ENCODE results near the gene GNAQ.
"Not testable (repeated sequence)": the region's sequence is repeated elsewhere in the genome, so short reads cannot be mapped to it uniquely, and the experiment has no call there.

Gene GNAQ

GRCh38 chr9:77726289-77726688, 305.3 kb downstream of the GNAQ start:
- no peak for DNase-seq
- no peak for ATAC-seq
- Mint-ChIP-seq H3K4me3 (peak overlapping the region; percentile 0), H3K4me1 (peaks cover 46% of the 10 kb centered on the region), H3K36me3 (ENCODE audit: low read depth) (peaks cover 23% of the 10 kb centered on the region), H3K27ac (peak overlapping the region; percentile 74), H3K9me3 (peaks cover 3% of the 10 kb centered on the region), H3K27me3 (no peaks in the 10 kb centered on the region)

DNA sequence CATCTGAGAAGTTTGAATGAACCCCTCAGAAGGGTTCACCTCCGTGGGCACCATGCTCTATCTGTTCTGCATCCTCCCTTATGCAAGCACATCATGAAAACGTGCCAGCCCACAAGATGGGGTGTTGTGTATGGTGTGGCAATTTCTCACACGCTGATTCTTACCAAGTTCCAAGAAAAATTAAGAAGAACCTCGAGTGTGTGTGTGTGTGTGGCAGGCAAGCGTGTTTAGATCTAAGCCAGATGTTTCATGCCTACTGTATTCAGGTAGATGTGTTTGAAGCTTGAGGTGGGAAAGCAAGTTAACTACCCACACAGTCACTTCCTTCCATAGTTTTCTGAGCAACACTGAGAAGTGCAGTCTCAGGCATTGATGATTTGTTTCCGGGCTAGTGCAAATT, 305.8 kb downstream of the GNAQ start:
- Mint-ChIP-seq H3K27me3 (no peaks in the 10 kb centered on the region), H3K9me3 (peaks cover 3% of the 10 kb centered on the region), H3K27ac (peak overlapping the region; percentile 74), H3K4me1 (peaks cover 47% of the 10 kb centered on the region), H3K4me3 (peak overlapping the region; percentile 0), H3K36me3 (ENCODE audit: low read depth) (peaks cover 26% of the 10 kb centered on the region)
- DNase-seq (no peak), ATAC-seq (peak; percentile 78)

- Mint-ChIP-seq H3K27me3 (no peaks in the 10 kb centered on the region), H3K27ac (peak overlapping the region; percentile 74), H3K36me3 (ENCODE audit: low read depth) (peaks cover 28% of the 10 kb centered on the region), H3K4me1 (peaks cover 48% of the 10 kb centered on the region), H3K4me3 (no peak overlapping the region), H3K9me3 (peaks cover 3% of the 10 kb centered on the region)
- ATAC-seq (no peak), DNase-seq (no peak)
Measured at GRCh38 chr9:77725046-77725694, 306.4 kb downstream of the GNAQ start.

DNA sequence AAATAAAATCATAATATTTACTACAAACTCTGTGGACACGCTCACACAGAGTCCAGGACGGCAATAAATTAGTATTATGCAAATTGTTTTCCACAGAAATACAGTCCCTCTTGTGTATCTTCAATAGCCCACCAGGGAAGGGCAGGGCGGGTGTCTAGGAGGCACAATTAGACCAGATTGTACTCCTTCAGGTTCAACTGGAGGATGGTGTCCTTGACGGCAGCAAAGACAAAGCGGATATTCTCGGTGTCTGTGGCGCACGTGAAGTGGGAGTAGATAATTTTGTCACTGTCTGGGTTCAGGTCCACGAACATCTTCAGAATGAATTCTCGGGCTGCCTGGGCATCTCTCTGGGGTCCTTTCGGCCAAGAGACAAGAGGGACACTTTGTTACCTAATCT, 310.5 kb downstream of the GNAQ start:
- H3K4me3 Mint-ChIP-seq; ATAC-seq; H3K27ac Mint-ChIP-seq; DNase-seq; H3K36me3 Mint-ChIP-seq (ENCODE audit: low read depth); H3K9me3 Mint-ChIP-seq; H3K27me3 Mint-ChIP-seq: not testable (repeated sequence)
- H3K4me1 Mint-ChIP-seq: peaks cover 45% of the 10 kb centered on the region

DNA sequence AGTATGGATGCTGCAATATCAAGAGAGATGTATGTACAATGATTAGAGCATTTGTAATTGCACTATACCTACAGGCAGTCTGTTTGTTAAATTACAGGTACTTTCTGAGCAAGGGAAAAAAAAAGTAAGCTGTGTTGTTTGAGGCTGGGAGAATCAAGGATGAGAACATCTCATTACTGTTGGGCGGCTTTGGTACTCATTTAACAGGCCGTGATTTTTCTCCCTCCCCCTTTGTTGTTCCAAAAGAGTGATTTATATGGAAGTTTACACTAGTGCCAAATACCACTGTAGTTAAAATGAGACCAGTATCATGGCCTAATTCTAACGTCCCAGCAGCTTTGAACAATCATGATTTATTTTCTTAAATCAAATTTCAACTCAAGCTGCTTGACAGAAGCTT, 312.3 kb downstream of the GNAQ start:
- no peak for DNase-seq
- Mint-ChIP-seq H3K9me3 (no peaks in the 10 kb centered on the region), H3K36me3 (ENCODE audit: low read depth) (peaks cover 5% of the 10 kb centered on the region), H3K4me3 (no peak overlapping the region), H3K27me3 (no peaks in the 10 kb centered on the region), H3K27ac (no peak overlapping the region), H3K4me1 (peaks cover 33% of the 10 kb centered on the region)
- no peak for ATAC-seq

GRCh38 chr9:77718298-77718640, 313.3 kb downstream of the GNAQ start:
- peak; percentile 90 for ATAC-seq
- H3K4me3 Mint-ChIP-seq: peak overlapping the region; percentile 58
- H3K36me3 Mint-ChIP-seq (ENCODE audit: low read depth); H3K9me3 Mint-ChIP-seq; DNase-seq; H3K27me3 Mint-ChIP-seq: not testable (repeated sequence)
- peaks cover 33% of the 10 kb centered on the region for H3K4me1 Mint-ChIP-seq
- H3K27ac Mint-ChIP-seq: peak overlapping the region; percentile 87

- peak overlapping the region; percentile 87 for H3K27ac Mint-ChIP-seq
Measured at GRCh38 chr9:77717608-77718297, 313.9 kb downstream of the GNAQ start.

DNA sequence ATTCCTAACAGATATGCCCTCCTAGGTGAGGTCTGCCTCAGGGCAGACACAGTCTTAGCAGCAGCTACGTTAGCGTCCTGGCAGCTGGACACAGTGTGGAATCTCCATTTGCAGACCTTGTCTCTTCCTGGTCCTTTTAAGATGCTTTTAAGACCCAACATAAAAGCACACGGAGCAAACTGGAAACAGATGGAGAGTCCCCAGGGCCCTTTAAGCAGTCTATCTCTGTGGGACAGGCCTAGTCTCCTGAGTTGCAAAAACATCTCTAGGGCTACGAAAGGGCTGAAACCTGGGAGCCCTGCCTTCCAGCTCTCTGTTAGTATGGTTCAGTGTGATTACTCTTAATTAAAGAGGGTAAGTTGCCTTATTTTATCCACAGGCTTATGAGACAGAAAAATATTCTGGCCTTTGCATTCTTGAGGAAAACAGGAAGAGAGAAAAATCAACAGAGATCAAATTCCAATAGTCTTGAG, 317.5 kb downstream of the GNAQ start:
- H3K4me1 Mint-ChIP-seq: peaks cover 28% of the 10 kb centered on the region
- no peak for ATAC-seq
- H3K27ac Mint-ChIP-seq: no peak overlapping the region
- no peak for DNase-seq
- H3K9me3 Mint-ChIP-seq: peaks cover 13% of the 10 kb centered on the region
- H3K36me3 Mint-ChIP-seq (ENCODE audit: low read depth): peaks cover 3% of the 10 kb centered on the region
- H3K27me3 Mint-ChIP-seq: no peaks in the 10 kb centered on the region
- no peak overlapping the region for H3K4me3 Mint-ChIP-seq

More at GRCh38 chr9:77717608-77718297, 313.9 kb downstream of the GNAQ start:
- Mint-ChIP-seq H3K4me3 (peak overlapping the region; percentile 58), H3K4me1 (peaks cover 33% of the 10 kb centered on the region)
- not testable (repeated sequence) for H3K36me3 Mint-ChIP-seq (ENCODE audit: low read depth); H3K27me3 Mint-ChIP-seq; H3K9me3 Mint-ChIP-seq
- peak; percentile 70 for ATAC-seq
- peak; percentile 9 for DNase-seq

DNA sequence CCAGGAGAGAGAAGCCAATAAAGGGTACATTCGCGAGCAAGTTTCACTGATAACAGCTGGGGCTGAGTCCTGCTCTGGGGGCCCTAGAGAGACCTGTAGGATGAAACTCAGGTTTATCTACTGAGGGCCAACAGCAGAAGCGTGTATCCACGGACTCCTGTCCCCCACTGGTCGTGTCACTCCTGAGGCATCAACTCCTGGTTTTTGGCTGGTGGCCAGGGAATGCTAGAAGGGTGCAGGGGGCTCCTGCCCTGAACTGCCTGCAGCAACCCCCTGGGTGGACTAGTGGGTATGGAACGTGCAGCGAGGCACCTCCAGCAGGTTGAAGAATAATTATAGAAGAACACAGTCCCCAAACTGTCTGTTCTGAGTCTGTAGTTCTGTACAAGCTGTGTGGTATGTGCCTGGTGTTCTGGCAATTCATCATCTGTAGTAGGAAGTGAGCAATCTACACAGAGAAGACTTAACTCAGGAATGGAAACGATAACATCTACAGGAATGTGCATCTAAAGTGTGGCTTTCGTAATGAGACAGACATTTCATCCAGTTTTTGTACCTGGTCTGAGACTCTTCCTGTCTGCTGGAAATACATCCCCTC, 319.0 kb downstream of the GNAQ start:
- H3K9me3 Mint-ChIP-seq: peaks cover 25% of the 10 kb centered on the region
- ATAC-seq: no peak

DNA sequence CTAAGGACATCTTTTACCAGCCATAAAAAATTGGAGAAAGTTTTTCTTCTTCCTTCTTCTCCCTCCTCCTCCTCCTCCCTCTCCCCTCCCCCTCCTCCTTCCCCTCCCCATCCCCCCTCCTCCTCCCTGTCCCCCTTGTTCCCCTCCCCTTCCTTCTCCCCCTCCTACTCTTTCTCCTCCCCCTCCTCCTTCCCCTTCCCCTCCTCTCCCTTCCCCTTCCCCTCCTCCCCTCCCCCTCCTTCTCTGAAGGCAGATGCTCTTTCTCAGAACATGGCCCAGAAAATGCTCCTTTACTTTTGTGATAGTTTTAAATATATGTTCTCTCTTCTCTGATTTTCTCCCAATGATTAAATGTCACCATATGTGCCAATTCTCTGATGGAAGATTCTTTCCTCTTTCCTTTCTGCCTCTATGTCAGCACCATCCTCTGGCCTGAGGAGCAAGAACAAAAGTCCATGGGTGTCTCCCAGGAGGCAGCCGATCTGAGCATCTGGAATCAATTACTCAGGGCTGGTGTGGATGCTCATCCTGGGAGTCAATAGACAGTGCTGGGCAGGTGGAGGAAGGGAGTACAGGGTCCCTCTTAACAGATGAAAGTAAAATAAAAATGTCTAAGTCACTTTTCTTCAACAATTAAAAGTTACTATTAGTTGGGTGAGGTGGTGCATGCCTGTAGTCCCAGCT, 320.5 kb downstream of the GNAQ start:
- Mint-ChIP-seq H3K9me3 (peaks cover 28% of the 10 kb centered on the region), H3K36me3 (ENCODE audit: low read depth) (peaks cover 3% of the 10 kb centered on the region), H3K4me3 (no peak overlapping the region), H3K27ac (no peak overlapping the region), H3K4me1 (peaks cover 3% of the 10 kb centered on the region), H3K27me3 (no peaks in the 10 kb centered on the region)
- no peak for DNase-seq
- no peak for ATAC-seq

More for the DNA sequence above, 319.0 kb downstream of the GNAQ start:
- Mint-ChIP-seq H3K4me3 (no peak overlapping the region), H3K4me1 (peaks cover 15% of the 10 kb centered on the region), H3K36me3 (ENCODE audit: low read depth) (peaks cover 3% of the 10 kb centered on the region), H3K27me3 (no peaks in the 10 kb centered on the region), H3K27ac (peak overlapping the region; percentile 24)
- DNase-seq: no peak

DNA sequence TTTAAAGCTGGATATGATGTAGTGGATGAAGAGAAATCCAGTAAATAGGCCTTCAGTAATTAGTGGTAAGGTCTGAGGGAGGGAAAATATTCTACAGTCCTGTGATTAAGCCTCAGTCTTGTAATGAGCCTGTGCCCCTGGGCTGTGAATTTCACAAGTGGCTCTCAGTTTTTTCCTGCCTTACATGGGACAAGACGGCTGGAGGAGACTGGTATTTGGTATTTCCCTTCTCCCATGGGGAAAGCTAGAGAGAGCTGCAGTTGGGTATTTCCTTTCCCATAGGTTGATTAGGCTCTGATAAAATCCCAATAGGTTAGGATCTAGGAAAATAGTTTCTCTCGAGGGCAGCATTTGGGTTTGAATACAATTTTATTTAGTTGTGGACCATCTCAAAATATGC, 321.3 kb downstream of the GNAQ start:
- Mint-ChIP-seq H3K36me3 (ENCODE audit: low read depth) (peaks cover 3% of the 10 kb centered on the region), H3K9me3 (peaks cover 28% of the 10 kb centered on the region), H3K27ac (no peak overlapping the region), H3K4me3 (no peak overlapping the region), H3K4me1 (peaks cover 3% of the 10 kb centered on the region), H3K27me3 (no peaks in the 10 kb centered on the region)
- DNase-seq (no peak), ATAC-seq (no peak)

GRCh38 chr9:77708064-77708815, 323.4 kb downstream of the GNAQ start:
- Mint-ChIP-seq H3K4me3 (no peak overlapping the region), H3K9me3 (peaks cover 28% of the 10 kb centered on the region), H3K36me3 (ENCODE audit: low read depth) (peaks cover 4% of the 10 kb centered on the region), H3K4me1 (peaks cover 3% of the 10 kb centered on the region), H3K27ac (no peak overlapping the region), H3K27me3 (no peaks in the 10 kb centered on the region)
- ATAC-seq (no peak), DNase-seq (no peak)

DNA sequence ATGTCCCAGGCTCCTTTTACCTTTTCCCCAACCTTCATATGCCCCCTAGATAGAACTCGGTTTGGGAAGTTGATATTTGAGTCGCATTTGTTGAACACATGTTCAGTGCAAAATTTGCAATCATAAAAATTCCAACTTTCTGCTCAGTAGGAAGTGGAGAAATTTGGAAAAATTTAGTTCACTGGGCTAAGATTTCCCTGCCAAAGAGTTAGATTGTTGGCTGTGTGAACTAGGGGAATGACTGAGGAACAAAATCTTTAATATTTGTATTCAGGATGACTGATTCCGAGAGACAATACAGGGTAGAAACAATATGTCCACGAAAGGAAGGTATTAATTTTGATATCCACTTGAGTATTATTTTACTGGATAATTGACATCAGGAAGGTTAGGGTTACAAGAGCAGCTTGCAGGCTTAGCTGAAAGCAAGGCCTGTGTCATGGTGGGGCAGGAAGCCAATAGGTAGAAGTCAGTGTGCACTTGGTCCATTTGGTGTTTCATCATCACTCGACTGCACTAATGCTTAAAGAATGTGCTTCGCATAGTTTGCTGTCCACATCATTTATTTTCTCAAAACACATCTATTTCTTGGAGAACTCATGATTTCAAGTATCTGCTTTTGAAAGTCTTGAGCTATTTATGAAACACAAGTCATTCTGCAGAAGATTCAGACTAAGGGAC, 324.1 kb downstream of the GNAQ start:
- Mint-ChIP-seq H3K4me3 (no peak overlapping the region), H3K27ac (no peak overlapping the region), H3K27me3 (no peaks in the 10 kb centered on the region), H3K9me3 (peaks cover 28% of the 10 kb centered on the region), H3K36me3 (ENCODE audit: low read depth) (peaks cover 4% of the 10 kb centered on the region), H3K4me1 (peaks cover 3% of the 10 kb centered on the region)
- ATAC-seq (no peak), DNase-seq (no peak)

DNA sequence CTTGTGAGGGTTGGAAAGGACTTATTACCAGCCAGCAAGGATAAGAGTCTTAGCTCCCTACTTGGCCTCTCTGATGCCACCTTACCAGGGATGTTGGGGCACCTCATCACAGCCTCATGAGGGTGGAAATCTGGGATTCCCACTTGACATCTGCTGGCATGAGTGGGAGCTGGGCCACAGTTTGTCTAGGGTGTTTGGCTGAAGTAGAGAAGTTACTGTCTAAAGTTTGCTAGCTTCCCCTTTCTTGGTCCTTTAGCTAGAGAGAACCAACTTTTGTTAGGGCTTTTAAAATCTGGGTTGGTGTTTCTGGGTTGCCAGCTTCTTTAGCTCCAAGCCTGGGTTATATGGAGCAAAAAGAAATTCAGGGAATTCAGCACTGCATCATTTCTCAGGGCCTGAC, 326.0 kb downstream of the GNAQ start:
- H3K4me1 Mint-ChIP-seq: peaks cover 1% of the 10 kb centered on the region
- H3K27me3 Mint-ChIP-seq: peaks cover 6% of the 10 kb centered on the region
- no peak overlapping the region for H3K27ac Mint-ChIP-seq
- no peak for DNase-seq
- H3K4me3 Mint-ChIP-seq: no peak overlapping the region
- peaks cover 4% of the 10 kb centered on the region for H3K36me3 Mint-ChIP-seq (ENCODE audit: low read depth)
- ATAC-seq: no peak
- H3K9me3 Mint-ChIP-seq: peaks cover 28% of the 10 kb centered on the region
